ENCODE results near the gene LMLN.
A peak's percentile ranks its signal among the peaks of the same experiment; 100 is the strongest.
"Not testable (repeated sequence)": the region's sequence is repeated elsewhere in the genome, so short reads cannot be mapped to it uniquely, and the experiment has no call there.

The LMLN gene

DNA sequence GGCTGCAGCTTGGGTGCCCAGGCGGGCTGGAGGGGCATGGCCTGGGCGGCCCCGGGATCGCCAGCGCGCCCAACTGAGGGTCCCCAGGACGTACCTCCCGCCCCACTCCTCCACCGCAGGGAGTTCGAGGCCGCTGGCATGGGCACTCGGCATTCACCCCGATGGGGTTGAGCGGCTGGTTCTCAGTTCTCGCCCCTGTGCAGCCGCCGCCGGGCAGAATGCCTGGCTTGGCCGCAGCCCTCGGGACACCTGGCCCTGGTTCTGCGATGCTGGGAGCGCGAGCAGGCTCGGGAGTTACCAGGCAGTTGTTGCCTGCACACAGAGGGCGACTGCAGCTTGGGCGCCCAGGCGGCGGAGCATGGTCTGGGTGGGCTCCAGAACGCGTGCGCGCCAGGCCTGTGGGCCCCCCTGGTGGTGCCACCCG lies 121.4 kb downstream of the LMLN start:
- H3K9me3 Mint-ChIP-seq = no peaks in the 10 kb centered on the region
- H3K27me3 Mint-ChIP-seq = peaks cover 25 to 34% of the 10 kb centered on the region in 2 donors
- DNase-seq = no peak
- no peaks in the 10 kb centered on the region for H3K36me3 Mint-ChIP-seq (ENCODE audit: insufficient read depth)
- H3K4me1 Mint-ChIP-seq (ENCODE audit: low read depth in 2 of 2) = no peaks in the 10 kb centered on the region
- H3K27ac Mint-ChIP-seq = no peak overlapping the region
- ATAC-seq (replicated peaks) = no peak
- peak overlapping the region; percentile 49 for H3K4me3 Mint-ChIP-seq

DNA sequence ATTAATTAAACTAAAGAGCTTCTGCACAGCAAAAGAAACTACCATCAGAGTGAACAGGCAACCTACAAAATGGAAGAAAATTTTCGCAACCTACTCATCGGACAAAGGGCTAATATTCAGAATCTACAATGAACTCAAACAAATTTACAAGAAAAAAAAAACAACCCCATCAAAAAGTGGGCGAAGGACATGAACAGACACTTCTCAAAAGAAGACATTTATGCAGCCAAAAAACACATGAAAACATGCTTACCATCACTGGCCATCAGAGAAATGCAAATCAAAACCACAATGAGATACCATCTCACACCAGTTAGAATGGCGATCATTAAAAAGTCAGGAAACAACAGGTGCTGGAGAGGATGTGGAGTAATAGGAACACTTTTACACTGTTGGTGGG lies 122.2 kb downstream of the LMLN start:
- H3K27me3 Mint-ChIP-seq = peaks cover 26 to 41% of the 10 kb centered on the region in 2 donors
- not testable (repeated sequence) for ATAC-seq (replicated peaks); H3K9me3 Mint-ChIP-seq; H3K27ac Mint-ChIP-seq; DNase-seq; H3K36me3 Mint-ChIP-seq (ENCODE audit: insufficient read depth); H3K4me1 Mint-ChIP-seq (ENCODE audit: low read depth in 2 of 2)
- H3K4me3 Mint-ChIP-seq = peak overlapping the region; percentile 49

DNA sequence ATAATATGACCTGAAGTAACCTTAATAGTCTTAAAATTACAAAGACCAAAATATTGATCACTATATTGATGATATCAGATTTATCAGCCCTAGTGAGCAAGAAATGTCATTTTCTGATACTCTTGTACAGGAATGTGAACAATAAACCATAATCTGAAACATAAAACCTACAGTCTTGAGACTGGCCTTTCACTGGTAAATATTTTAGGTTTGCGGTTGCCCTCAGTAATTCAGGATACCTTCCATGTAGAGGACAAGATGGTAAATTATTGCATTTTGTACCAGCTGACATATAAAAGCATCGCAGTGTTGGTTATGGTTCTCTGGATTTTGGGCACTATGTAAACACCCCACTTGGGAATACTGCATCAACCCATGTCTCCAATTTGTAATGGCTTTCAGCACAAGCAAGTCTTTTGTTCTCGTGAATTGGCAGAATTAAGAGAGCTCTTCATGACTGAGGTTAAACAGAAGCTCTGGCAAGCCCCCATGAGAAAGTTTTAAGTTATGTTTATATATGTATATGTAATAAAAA lies 128.5 kb downstream of the LMLN start:
- Mint-ChIP-seq H3K9me3 (no peaks in the 10 kb centered on the region), H3K27me3 (peaks cover 31 to 47% of the 10 kb centered on the region in 2 donors), H3K36me3 (ENCODE audit: insufficient read depth) (no peaks in the 10 kb centered on the region), H3K4me1 (ENCODE audit: low read depth in 2 of 2) (no peaks in the 10 kb centered on the region), H3K27ac (no peak overlapping the region), H3K4me3 (no peak overlapping the region)
- ATAC-seq (replicated peaks) = no peak
- no peak for DNase-seq

DNA sequence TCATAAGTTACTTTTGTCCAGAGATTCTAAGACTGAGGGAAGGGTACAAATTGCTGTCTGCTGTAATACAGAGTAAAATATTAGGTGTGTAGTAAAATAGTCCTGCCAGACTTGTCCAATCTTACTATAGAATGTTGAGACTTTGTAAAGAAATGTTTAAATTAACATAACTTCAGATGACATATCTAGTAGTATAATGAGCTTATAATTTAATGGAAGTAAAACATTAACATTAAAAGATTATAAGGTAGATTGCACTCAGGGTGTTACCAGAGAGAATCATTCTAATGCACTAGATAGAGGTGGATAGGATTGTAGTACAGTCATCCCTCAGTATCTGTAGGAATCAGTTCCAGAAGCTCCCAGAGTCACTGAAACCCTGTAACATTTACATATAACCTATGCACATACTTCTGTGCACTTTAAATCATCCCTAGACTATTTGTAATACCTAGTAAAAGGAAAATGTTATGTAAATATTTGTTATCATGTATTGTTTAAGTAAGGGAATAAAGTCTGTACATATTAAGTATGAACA lies 130.8 kb downstream of the LMLN start:
- Mint-ChIP-seq H3K27ac (no peak overlapping the region), H3K27me3 (peaks cover 43 to 48% of the 10 kb centered on the region in 2 donors), H3K4me3 (no peak overlapping the region), H3K4me1 (ENCODE audit: low read depth in 2 of 2) (no peaks in the 10 kb centered on the region), H3K9me3 (no peaks in the 10 kb centered on the region), H3K36me3 (ENCODE audit: insufficient read depth) (no peaks in the 10 kb centered on the region)
- DNase-seq (no peak), ATAC-seq (replicated peaks) (no peak)

DNA sequence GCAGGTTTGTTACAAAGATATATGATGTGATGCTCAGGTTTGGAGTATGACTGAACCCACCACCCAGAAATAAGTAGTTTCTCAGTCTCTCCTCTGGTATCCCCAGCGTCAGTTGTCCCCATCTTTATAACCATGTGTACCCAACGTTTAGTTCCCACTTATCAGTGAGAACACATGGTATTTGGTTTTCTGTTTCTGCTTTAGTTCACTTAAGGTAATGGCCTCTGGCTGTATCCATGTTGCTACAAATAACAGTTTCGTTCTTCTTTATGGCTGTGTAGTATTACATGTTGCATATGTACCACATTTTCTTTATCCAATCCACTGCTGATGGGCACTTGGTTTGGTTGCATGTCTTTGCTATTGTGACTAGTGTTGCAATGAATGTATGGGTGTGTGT lies 132.3 kb downstream of the LMLN start:
- Mint-ChIP-seq H3K36me3 (ENCODE audit: insufficient read depth) (no peaks in the 10 kb centered on the region), H3K27me3 (peaks cover 35 to 39% of the 10 kb centered on the region in 2 donors), H3K27ac (no peak overlapping the region), H3K9me3 (no peaks in the 10 kb centered on the region), H3K4me3 (no peak overlapping the region), H3K4me1 (ENCODE audit: low read depth in 2 of 2) (no peaks in the 10 kb centered on the region)
- DNase-seq = no peak
- ATAC-seq (replicated peaks) = no peak

DNA sequence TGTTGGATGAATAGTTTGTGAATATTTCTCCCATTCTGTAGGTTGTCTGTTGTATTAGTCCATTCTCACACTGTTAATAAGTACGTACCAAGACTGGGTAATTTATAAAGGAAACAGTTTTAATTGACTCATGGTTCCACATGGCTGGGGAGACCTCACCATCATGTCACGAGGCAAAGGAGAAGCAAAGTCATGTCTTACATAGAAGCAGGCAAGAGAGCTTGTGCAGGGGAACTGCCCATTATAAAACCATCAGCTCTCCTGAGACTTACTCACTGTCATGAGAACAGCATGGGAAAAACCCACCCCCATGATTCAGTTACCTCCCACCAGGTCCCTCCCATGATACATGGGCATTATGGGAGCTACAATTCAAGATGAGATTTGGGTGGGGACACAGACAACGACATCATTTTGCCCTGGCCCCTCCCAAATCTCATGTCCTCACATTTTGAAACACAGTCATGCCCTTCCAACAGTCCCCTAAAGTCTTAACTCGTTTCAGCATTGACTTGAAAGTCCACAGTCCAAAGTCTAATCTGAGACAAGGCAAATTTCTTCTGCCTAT lies 133.2 kb downstream of the LMLN start:
- H3K36me3 Mint-ChIP-seq (ENCODE audit: insufficient read depth) = peaks cover 2% of the 10 kb centered on the region
- H3K4me3 Mint-ChIP-seq = no peak overlapping the region
- ATAC-seq (replicated peaks) = no peak
- no peaks in the 10 kb centered on the region for H3K4me1 Mint-ChIP-seq (ENCODE audit: low read depth in 2 of 2)
- H3K27me3 Mint-ChIP-seq = peaks cover 29 to 32% of the 10 kb centered on the region in 2 donors
- no peaks in the 10 kb centered on the region for H3K9me3 Mint-ChIP-seq
- no peak overlapping the region for H3K27ac Mint-ChIP-seq
- no peak for DNase-seq
